ENCODE measurements around the gene WDCP.

Gene WDCP

DNA sequence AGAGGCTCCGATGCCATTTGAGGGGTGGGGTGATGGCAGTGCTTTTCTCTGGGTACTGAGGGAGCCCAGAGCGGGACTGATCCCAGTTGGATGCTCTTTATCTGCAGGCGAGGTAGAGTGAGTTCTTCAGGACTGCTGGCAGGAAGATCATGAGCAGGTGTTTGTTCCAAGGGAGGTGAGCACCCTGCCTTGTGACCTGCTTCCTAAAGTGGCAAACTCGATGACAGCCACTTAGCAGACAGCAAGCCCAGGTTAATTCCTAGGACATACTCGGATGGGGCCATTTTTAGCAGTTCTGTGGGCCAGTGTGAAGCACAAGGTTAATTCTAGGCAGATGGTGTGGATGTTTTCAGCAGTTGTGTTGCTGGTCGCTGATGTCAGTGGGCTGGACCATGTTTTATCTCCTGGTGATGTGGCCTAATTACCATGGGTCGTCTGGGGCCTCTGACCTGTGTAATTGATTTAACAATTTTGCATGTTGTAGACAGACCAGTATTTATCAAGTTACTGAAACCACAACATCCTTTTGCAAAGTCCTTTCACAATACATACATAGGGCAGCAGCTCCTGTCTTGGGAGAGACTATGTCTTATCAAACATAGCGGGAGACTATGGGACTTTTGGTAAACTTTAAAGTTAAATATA lies 7.3 kb upstream of the WDCP start:
- POLR2A ChIA-PET = interaction anchor here (0.9 kb wide), 1 partner anchor 17 kb away, joined by 3 read pairs; no protein-coding TSS in a partner anchor
- DNase-seq (ENCODE audit: extremely low spot score) = no peak
- CTCF ChIA-PET = interaction anchor here (0.5 kb wide), 1 partner anchor 139 kb away, joined by 4 read pairs; no protein-coding TSS in a partner anchor
- TF ChIP-seq FOXM1 (IDR thresholded peaks at IDR 0.05; ENCODE audit: borderline replicate concordance) (no peak), L3MBTL2 (conservative IDR thresholded peaks at IDR 0.05) (no peak), SUZ12 (IDR thresholded peaks at IDR 0.05) (no peak), LEF1 (IDR thresholded peaks at IDR 0.05; ENCODE audit: borderline replicate concordance) (no peak), ARNT (IDR thresholded peaks at IDR 0.05) (no peak), HDGF (IDR thresholded peaks at IDR 0.05; ENCODE audit: borderline replicate concordance) (no peak), FOXK2 (IDR thresholded peaks at IDR 0.05) (no peak), TARDBP (IDR thresholded peaks at IDR 0.05) (no peak), SP1 (IDR thresholded peaks at IDR 0.05) (no peak), BHLHE40 (IDR thresholded peaks at IDR 0.05; ENCODE audit: borderline replicate concordance) (no peak), CTBP1 (IDR thresholded peaks at IDR 0.05; ENCODE audit: borderline replicate concordance) (no peak), FOXA1 (IDR thresholded peaks at IDR 0.05) (no peak), ZNF384 (IDR thresholded peaks at IDR 0.05) (no peak), NFRKB (IDR thresholded peaks at IDR 0.05) (no peak), ELF4 (IDR thresholded peaks at IDR 0.05) (no peak)
- TF ChIP-seq, protein P1, sequence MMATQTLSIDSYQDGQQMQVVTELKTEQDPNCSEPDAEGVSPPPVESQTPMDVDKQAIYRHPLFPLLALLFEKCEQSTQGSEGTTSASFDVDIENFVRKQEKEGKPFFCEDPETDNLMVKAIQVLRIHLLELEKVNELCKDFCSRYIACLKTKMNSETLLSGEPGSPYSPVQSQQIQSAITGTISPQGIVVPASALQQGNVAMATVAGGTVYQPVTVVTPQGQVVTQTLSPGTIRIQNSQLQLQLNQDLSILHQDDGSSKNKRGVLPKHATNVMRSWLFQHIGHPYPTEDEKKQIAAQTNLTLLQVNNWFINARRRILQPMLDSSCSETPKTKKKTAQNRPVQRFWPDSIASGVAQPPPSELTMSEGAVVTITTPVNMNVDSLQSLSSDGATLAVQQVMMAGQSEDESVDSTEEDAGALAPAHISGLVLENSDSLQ (IDR thresholded peaks at IDR 0.05) = no peak

DNA sequence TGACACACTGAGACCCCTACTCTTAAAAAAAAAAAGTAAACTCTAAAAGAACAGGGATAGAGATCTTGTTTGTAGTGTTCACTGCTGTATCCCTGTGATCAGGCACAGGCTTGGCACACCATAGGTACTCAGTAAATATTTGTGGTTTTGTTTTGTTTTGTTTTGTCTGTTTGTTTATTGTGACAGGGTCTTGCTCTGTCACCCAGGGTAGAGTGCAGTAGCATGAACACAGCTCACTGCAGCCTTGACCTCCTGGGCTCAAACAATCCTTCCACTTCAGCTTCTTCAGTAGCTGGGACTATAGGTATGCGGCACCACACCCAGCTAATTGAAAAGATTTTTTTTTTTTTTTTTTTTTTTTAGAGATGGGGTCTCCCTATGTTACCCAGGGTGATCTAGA lies 5.8 kb upstream of the WDCP start:
- no peak for DNase-seq (ENCODE audit: extremely low spot score)
- ChIA-PET POLR2A (no interaction called here), CTCF (no interaction called here)
- TF ChIP-seq FOXK2 (IDR thresholded peaks at IDR 0.05) = no peak
- TF ChIP-seq L3MBTL2 (conservative IDR thresholded peaks at IDR 0.05) = no peak
- no peak for TF ChIP-seq CTBP1 (IDR thresholded peaks at IDR 0.05; ENCODE audit: borderline replicate concordance)
- TF ChIP-seq ELF4 (IDR thresholded peaks at IDR 0.05) = no peak

DNA sequence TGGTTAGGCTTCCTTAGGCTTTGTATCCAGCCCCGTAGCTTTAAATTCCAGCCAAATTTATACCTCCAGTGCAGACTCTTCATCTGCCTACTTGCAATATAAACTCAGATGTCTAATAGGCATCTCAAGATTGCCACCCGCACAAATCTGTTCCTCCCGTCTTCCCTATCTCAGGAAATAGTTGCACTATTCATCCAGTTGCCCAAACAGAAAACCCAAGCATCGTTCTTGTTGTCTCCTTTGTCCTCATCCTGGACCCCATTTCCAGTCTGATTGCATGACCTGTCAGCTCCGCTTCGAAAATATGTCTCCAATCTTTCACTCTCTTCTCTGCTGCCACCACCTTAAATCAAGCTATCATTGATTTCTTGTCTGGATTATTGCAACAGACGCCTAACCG lies 4.6 kb upstream of the WDCP start:
- CTCF ChIA-PET = no interaction called here
- TF ChIP-seq BHLHE40 (IDR thresholded peaks at IDR 0.05; ENCODE audit: borderline replicate concordance) = no peak
- TF ChIP-seq ARNT (IDR thresholded peaks at IDR 0.05) = no peak
- no peak for TF ChIP-seq SP1 (IDR thresholded peaks at IDR 0.05)
- TF ChIP-seq FOXA1 (IDR thresholded peaks at IDR 0.05) = no peak
- TF ChIP-seq NFRKB (IDR thresholded peaks at IDR 0.05) = no peak
- TF ChIP-seq, protein P1 (IDR thresholded peaks at IDR 0.05) = no peak
- no peak for TF ChIP-seq L3MBTL2 (conservative IDR thresholded peaks at IDR 0.05)
- TF ChIP-seq LEF1 (IDR thresholded peaks at IDR 0.05; ENCODE audit: borderline replicate concordance) = no peak
- no peak for TF ChIP-seq FOXM1 (IDR thresholded peaks at IDR 0.05; ENCODE audit: borderline replicate concordance)
- no peak for TF ChIP-seq CTBP1 (IDR thresholded peaks at IDR 0.05; ENCODE audit: borderline replicate concordance)
- no peak for TF ChIP-seq HDGF (IDR thresholded peaks at IDR 0.05; ENCODE audit: borderline replicate concordance)
- TF ChIP-seq SUZ12 (IDR thresholded peaks at IDR 0.05) = no peak
- TF ChIP-seq ZNF384 (IDR thresholded peaks at IDR 0.05) = no peak
- POLR2A ChIA-PET = interaction anchor here (0.7 kb wide), 1 partner anchor 125 kb away, joined by 3 read pairs; the partner anchor contains the start of gene ATAD2B

DNA sequence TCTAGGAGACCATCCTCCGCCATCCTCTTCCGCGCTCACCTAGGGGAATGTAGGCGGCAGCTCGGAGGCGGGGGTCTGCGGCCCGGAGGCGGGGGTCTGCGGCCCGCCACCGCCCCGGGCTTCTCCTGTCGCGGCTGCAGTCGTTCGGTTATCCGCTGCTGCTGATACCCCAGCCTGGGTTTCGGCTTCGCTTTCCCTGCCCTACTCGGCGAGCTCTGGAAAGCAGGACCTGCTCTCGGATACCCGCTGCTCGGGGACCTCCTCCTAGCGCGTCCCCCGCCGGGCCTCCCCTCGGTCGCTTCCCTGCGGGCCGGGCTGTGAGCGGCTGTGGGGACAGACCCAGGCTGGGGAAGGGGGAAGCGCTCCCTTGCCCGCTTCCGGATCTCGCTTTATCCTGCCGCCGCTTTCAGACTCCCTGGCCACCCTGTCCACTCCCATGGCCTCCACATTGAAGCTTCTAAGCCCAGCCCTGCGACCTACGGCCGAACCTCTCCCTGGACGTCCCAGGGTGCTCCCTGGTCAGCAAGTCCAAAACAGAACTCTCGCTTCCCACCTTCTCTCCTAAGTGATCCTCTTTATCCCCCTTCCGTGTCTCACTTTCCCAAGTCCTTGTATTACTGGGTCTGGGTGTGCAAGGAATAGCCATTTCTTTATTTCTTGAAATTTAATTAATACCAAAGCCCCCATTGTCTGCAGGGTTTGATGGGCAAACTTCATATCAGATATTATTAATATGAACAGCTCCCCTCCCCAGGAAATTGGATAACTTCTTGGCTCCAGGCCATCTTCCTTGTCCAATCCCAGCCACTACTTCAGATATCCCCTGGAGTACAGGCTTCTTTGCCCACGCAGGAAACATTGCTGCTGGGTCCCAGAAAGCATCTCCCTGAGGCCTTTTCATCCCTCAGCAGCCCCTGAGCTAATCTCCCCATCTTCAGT lies 3.1 kb upstream of the WDCP start:
- CTCF ChIA-PET = interaction anchor here (0.5 to 0.9 kb wide), 2 partner anchors 122 to 226 kb away, joined by 3 to 4 read pairs; no protein-coding TSS in a partner anchor
- POLR2A ChIA-PET = interaction anchor here (1.3 kb wide), 2 partner anchors 26 to 123 kb away, joined by 6 to 7 read pairs; partner anchors contain the start of genes ATAD2B and SF3B6
- peak; percentile 31 for DNase-seq (ENCODE audit: extremely low spot score)
- TF ChIP-seq CTBP1 (IDR thresholded peaks at IDR 0.05; ENCODE audit: borderline replicate concordance) (no peak), FOXM1 (IDR thresholded peaks at IDR 0.05; ENCODE audit: borderline replicate concordance) (no peak), FOXA1 (IDR thresholded peaks at IDR 0.05) (no peak)
- TF ChIP-seq, protein P1 (IDR thresholded peaks at IDR 0.05) = no peak

More for the DNA sequence above, 4.6 kb upstream of the WDCP start:
- DNase-seq (ENCODE audit: extremely low spot score) = no peak

DNA sequence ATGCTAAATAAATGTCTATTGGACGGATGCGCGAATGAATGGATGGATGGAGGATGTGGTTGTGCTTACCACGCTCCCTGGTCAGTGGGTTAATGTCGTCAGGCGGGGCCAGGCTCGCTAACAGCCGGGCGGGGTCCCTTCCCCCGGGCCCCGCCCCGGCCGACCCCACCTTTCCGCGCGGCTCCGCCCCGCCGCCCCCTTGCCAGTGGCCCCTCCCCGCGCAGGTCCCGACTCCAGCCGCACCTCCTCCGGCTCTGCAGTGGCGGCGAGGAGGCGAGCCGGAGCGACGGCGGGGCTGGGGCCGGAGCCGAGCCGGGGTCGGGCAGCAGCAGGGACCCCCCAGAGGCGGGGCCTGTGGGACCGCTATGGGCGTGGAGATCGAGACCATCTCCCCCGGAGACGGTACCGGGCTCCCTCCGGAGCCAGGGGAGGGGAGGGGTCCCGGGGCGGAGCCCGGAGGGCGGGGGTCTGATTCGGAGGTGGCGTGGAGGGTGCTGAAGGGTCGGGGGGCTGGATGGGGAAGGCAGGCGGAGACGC lies 2.4 kb upstream of the WDCP start, which contains the start of gene FKBP1B:
FKBP1B (plus strand) TSS at position 257 of the 537 bp plus-strand sequence; CDS start at position 366, 109 bp downstream.
- POLR2A ChIA-PET = interaction anchor here (0.7 to 1.6 kb wide), 4 partner anchors 17 to 122 kb away, joined by 3 to 9 read pairs (median 7); partner anchors contain the start of genes ATAD2B, SF3B6 and TP53I3
- TF ChIP-seq NFRKB (IDR thresholded peaks at IDR 0.05) (no peak), HDGF (IDR thresholded peaks at IDR 0.05; ENCODE audit: borderline replicate concordance) (no peak), FOXK2 (IDR thresholded peaks at IDR 0.05) (no peak), LEF1 (IDR thresholded peaks at IDR 0.05; ENCODE audit: borderline replicate concordance) (no peak), CTBP1 (IDR thresholded peaks at IDR 0.05; ENCODE audit: borderline replicate concordance) (no peak), ELF4 (IDR thresholded peaks at IDR 0.05) (no peak), FOXM1 (IDR thresholded peaks at IDR 0.05; ENCODE audit: borderline replicate concordance) (no peak), ARNT (IDR thresholded peaks at IDR 0.05) (no peak), ZNF384 (IDR thresholded peaks at IDR 0.05) (no peak), TARDBP (IDR thresholded peaks at IDR 0.05) (no peak), BHLHE40 (IDR thresholded peaks at IDR 0.05; ENCODE audit: borderline replicate concordance) (no peak), L3MBTL2 (conservative IDR thresholded peaks at IDR 0.05) (no peak)
- TF ChIP-seq, protein P1 (IDR thresholded peaks at IDR 0.05) = no peak
- CTCF ChIA-PET = interaction anchor here (0.9 kb wide), 1 partner anchor 225 kb away, joined by 4 read pairs; no protein-coding TSS in a partner anchor
- peak; percentile 78 for DNase-seq (ENCODE audit: extremely low spot score)
